Measurements from ENCODE around the gene BCL2L14. TPM values are rescaled to one million over a fixed set of nuclear protein-coding genes. Genes with fewer than 3 reads are reported as not detected.

BCL2L14 gene
- total RNA-seq, 2 donors from 2014 or later: 6.3 to 14.5 TPM

- H3K36me3 ChIP-seq (replicated peaks in 1 of 2; ENCODE audit: insufficient read depth in 1 of 2, low read depth in 2 of 2): no peaks in the 10 kb centered on the region
- ATAC-seq: no peak
- DNase-seq: no peak
- H3K4me3 ChIP-seq: no peak overlapping the region
- no peaks in the 10 kb centered on the region for H3K27me3 ChIP-seq
- WGBS, 2 donors: 86 to 88% methylated on average over 2 of the region's 2 CpGs
- intact Hi-C loops (cut with DNase I): loop anchor here (10.0 kb wide), 1 partner anchor 237 kb away; no protein-coding TSS in a partner anchor
- H3K27ac ChIP-seq: no peak overlapping the region
- peaks cover 3% of the 10 kb centered on the region for H3K4me1 ChIP-seq
- no peaks in the 10 kb centered on the region for H3K9me3 ChIP-seq
- TF ChIP-seq CTCF (IDR thresholded peaks at IDR 0.05) (no peak), POLR2A (IDR thresholded peaks at IDR 0.05) (no peak)
Measured at GRCh38 chr12:12087693-12088034, 16.9 kb downstream of the BCL2L14 start.

- H3K4me3 ChIP-seq: no peak overlapping the region
- H3K9me3 ChIP-seq: no peaks in the 10 kb centered on the region
- TF ChIP-seq POLR2A (IDR thresholded peaks at IDR 0.05) (no peak), CTCF (IDR thresholded peaks at IDR 0.05) (no peak)
- no peak for ATAC-seq
- DNase-seq: no peak
- H3K27me3 ChIP-seq: no peaks in the 10 kb centered on the region
- H3K27ac ChIP-seq: no peak overlapping the region
- H3K4me1 ChIP-seq: peaks cover 3% of the 10 kb centered on the region
- WGBS, 2 donors: 80 to 93% methylated on average over 10 of the region's 10 CpGs
- intact Hi-C loops (cut with DNase I): loop anchor here (10.0 kb wide), 1 partner anchor 237 kb away; no protein-coding TSS in a partner anchor
- no peaks in the 10 kb centered on the region for H3K36me3 ChIP-seq (replicated peaks in 1 of 2; ENCODE audit: insufficient read depth in 1 of 2, low read depth in 2 of 2)
Measured at GRCh38 chr12:12088147-12088546, 17.4 kb downstream of the BCL2L14 start.

- intact Hi-C loops (cut with DNase I): loop anchor here (10.0 kb wide), 1 partner anchor 236 kb away; no protein-coding TSS in a partner anchor
- Histone ChIP-seq H3K4me3 (no peak overlapping the region), H3K4me1 (peaks cover 3% of the 10 kb centered on the region), H3K27ac (no peak overlapping the region), H3K36me3 (replicated peaks in 1 of 2; ENCODE audit: insufficient read depth in 1 of 2, low read depth in 2 of 2) (no peaks in the 10 kb centered on the region), H3K9me3 (no peaks in the 10 kb centered on the region), H3K27me3 (no peaks in the 10 kb centered on the region)
- TF ChIP-seq POLR2A (IDR thresholded peaks at IDR 0.05) (no peak), CTCF (IDR thresholded peaks at IDR 0.05) (no peak)
- WGBS, 2 donors: 90 to 91% methylated on average over 8 to 9 of the region's 9 CpGs
- ATAC-seq: no peak
- no peak for DNase-seq
Measured at GRCh38 chr12:12088761-12089160, 18.0 kb downstream of the BCL2L14 start.

GRCh38 chr12:12091071-12091470 is 20.3 kb downstream of the BCL2L14 start:
- no peak overlapping the region for H3K27ac ChIP-seq
- H3K27me3 ChIP-seq: no peaks in the 10 kb centered on the region
- DNase-seq (no peak), ATAC-seq (no peak)
- whole genome bisulfite sequencing, 2 donors: 81 to 90% methylated on average over 3 of the region's 3 CpGs
- TF ChIP-seq POLR2A (IDR thresholded peaks at IDR 0.05): no peak
- no peak for TF ChIP-seq CTCF (IDR thresholded peaks at IDR 0.05)
- no peak overlapping the region for H3K4me3 ChIP-seq
- peaks cover 3% of the 10 kb centered on the region for H3K4me1 ChIP-seq
- no peaks in the 10 kb centered on the region for H3K9me3 ChIP-seq
- H3K36me3 ChIP-seq (replicated peaks in 1 of 2; ENCODE audit: insufficient read depth in 1 of 2, low read depth in 2 of 2): no peaks in the 10 kb centered on the region
- intact Hi-C loops (cut with DNase I): no loop called here

GRCh38 chr12:12091977-12092663 is 21.4 kb downstream of the BCL2L14 start:
- WGBS, 2 donors: 63 to 80% methylated on average over 10 to 14 of the region's 14 CpGs
- Histone ChIP-seq H3K27ac (no peak overlapping the region), H3K4me1 (peaks cover 3% of the 10 kb centered on the region), H3K27me3 (no peaks in the 10 kb centered on the region), H3K9me3 (no peaks in the 10 kb centered on the region), H3K36me3 (replicated peaks in 1 of 2; ENCODE audit: insufficient read depth in 1 of 2, low read depth in 2 of 2) (no peaks in the 10 kb centered on the region), H3K4me3 (no peak overlapping the region)
- no peak for TF ChIP-seq CTCF (IDR thresholded peaks at IDR 0.05)
- no peak for TF ChIP-seq POLR2A (IDR thresholded peaks at IDR 0.05)
- ATAC-seq (no peak), DNase-seq (peak in 2 of 4 donors; percentile 27 to 48)
- intact Hi-C loops (cut with DNase I): no loop called here

Data from body of pancreas (tissue), 4 donors.